GM23338 (cell line): ENCODE results near the gene PARD3. TPM values are rescaled to one million over a fixed set of nuclear protein-coding genes. Genes with fewer than 3 reads are reported as not detected.

ENCODE experiments used
- ATAC-seq: fragments of 200-7000 bp; cut with Tn5 transposase; 3 replicates; pipeline ENCODE4 v1.9.1; 2020
- DNase-seq: peaks from one replicate; pipeline ENCODE4 v3.0.0-alpha.2; 2015; ENCODE audit warnings: low spot score
- H2AFZ ChIP-seq: fragments of 200-600 bp; sonication (generic); 2 replicates; pipeline ENCODE4 v1.8.0; 2016; ENCODE audit warnings: antibody characterized with exemption, mild to moderate bottlenecking, moderate library complexity
- H3F3A ChIP-seq: fragments of 200-600 bp; sonication (generic); replicated peaks from 2 replicates; pipeline ENCODE4 v1.8.0; 2017; ENCODE audit warnings: antibody characterized with exemption, mixed run types, low read depth
- H3K27ac ChIP-seq: fragments of 200-600 bp; sonication (generic); 2 replicates; pipeline ENCODE4 v1.6.1; 2016; ENCODE audit warnings: low read depth
- H3K27me3 ChIP-seq: fragments of 200-600 bp; sonication (generic); 2 replicates; pipeline ENCODE4 v1.8.0; 2016; ENCODE audit warnings: mild to moderate bottlenecking, mixed run types, moderate library complexity; ENCODE audit not compliant: insufficient read depth
- H3K36me3 ChIP-seq: fragments of 200-600 bp; sonication (generic); 2 replicates; pipeline ENCODE4 v1.8.0; 2016; ENCODE audit warnings: mild to moderate bottlenecking; ENCODE audit not compliant: insufficient read depth
- H3K4me1 ChIP-seq: fragments of 200-600 bp; sonication (generic); 2 replicates; pipeline ENCODE4 v1.8.0; 2016; ENCODE audit warnings: mild to moderate bottlenecking, moderate library complexity; ENCODE audit not compliant: insufficient read depth
- H3K4me2 ChIP-seq: fragments of 200-600 bp; sonication (generic); 2 replicates; pipeline ENCODE4 v1.7.1; 2017; ENCODE audit warnings: mixed run types
- H3K4me3 ChIP-seq: fragments of 200-600 bp; sonication (generic); 2 replicates; pipeline ENCODE4 v1.6.1; 2016; ENCODE audit warnings: mixed run types
- H3K79me2 ChIP-seq: fragments of 200-600 bp; sonication (generic); replicated peaks from 2 replicates; pipeline ENCODE4 v1.8.0; 2017; ENCODE audit warnings: mild to moderate bottlenecking; ENCODE audit not compliant: insufficient read depth
- H3K9me2 ChIP-seq: fragments of 200-600 bp; sonication (generic); 2 replicates; pipeline ENCODE4 v1.8.0; 2017; ENCODE audit not compliant: insufficient read depth
- H4K20me1 ChIP-seq: fragments of 200-600 bp; sonication (generic); replicated peaks from 2 replicates; pipeline ENCODE4 v1.8.0; 2017; ENCODE audit warnings: mild to moderate bottlenecking; ENCODE audit not compliant: insufficient read depth
- H3K27ac Mint-ChIP-seq: 2 replicates; pipeline ENCODE4 v1.8.0; 2020; ENCODE audit warnings: inconsistent platforms, mild to moderate bottlenecking, moderate library complexity, mixed read lengths
- H3K27me3 Mint-ChIP-seq: 3 replicates; pipeline ENCODE4 v1.8.0; 2022; ENCODE audit warnings: low read depth, mild to moderate bottlenecking, moderate library complexity, mixed read lengths, inconsistent platforms; ENCODE audit not compliant: insufficient read depth, poor library complexity
- H3K36me3 Mint-ChIP-seq: 3 replicates; pipeline ENCODE4 v1.8.0; 2021; ENCODE audit warnings: low read depth, mild to moderate bottlenecking, inconsistent platforms, moderate library complexity, mixed read lengths
- H3K4me1 Mint-ChIP-seq: 3 replicates; pipeline ENCODE4 v1.8.0; 2020; ENCODE audit warnings: mild to moderate bottlenecking, inconsistent platforms, mixed read lengths
- H3K4me3 Mint-ChIP-seq: 3 replicates; pipeline ENCODE4 v1.8.0; 2021; ENCODE audit warnings: moderate library complexity, mild to moderate bottlenecking, inconsistent platforms, mixed read lengths
- H3K9me3 Mint-ChIP-seq: 3 replicates; pipeline ENCODE4 v1.8.0; 2020; ENCODE audit warnings: moderate library complexity, mild to moderate bottlenecking, inconsistent platforms, mixed read lengths
- CREB1 ChIP-seq: fragments of 250-450 bp; sonication (Bioruptor Pico); IDR thresholded peaks from 2 replicates; pipeline ENCODE4 v1.5.0; 2020; ENCODE audit warnings: low read depth, mild to moderate bottlenecking, moderate library complexity
- ETS1 ChIP-seq: IDR thresholded peaks from 2 replicates; pipeline ENCODE4 v1.6.1; 2016; ENCODE audit warnings: antibody characterized with exemption
- EZH2 ChIP-seq: fragments of 200-600 bp; sonication (generic); IDR thresholded peaks from one replicate; pipeline ENCODE4 v1.8.0; 2017; ENCODE audit warnings: antibody characterized with exemption, mild to moderate bottlenecking, low read depth; ENCODE audit not compliant: unreplicated experiment
- EZH2phosphoT487 ChIP-seq: fragments of 200-600 bp; sonication (generic); IDR thresholded peaks from one replicate; pipeline ENCODE4 v1.8.1; 2018; ENCODE audit warnings: antibody characterized with exemption; ENCODE audit not compliant: unreplicated experiment
- JUNB ChIP-seq: IDR thresholded peaks from one replicate; pipeline ENCODE4 v1.6.1; 2016; ENCODE audit warnings: antibody characterized with exemption; ENCODE audit not compliant: unreplicated experiment
- NANOG ChIP-seq: IDR thresholded peaks from 2 replicates; pipeline ENCODE4 v1.6.1; 2016; ENCODE audit warnings: antibody characterized with exemption, borderline replicate concordance
- POLR2AphosphoS5 ChIP-seq: IDR thresholded peaks from 2 replicates; pipeline ENCODE4 v1.6.1; 2016; ENCODE audit warnings: antibody characterized with exemption, low read depth
- REST ChIP-seq: IDR thresholded peaks from one replicate; pipeline ENCODE4 v1.6.1; 2018; ENCODE audit warnings: antibody characterized with exemption; ENCODE audit not compliant: unreplicated experiment
- STAT1 ChIP-seq: IDR thresholded peaks from one replicate; pipeline ENCODE4 v1.6.1; 2016; ENCODE audit warnings: antibody characterized with exemption; ENCODE audit not compliant: unreplicated experiment
- ZNF114 ChIP-seq: fragments of 250-450 bp; sonication (Bioruptor Pico); IDR thresholded peaks from 2 replicates; pipeline ENCODE4 v1.5.0; 2020; ENCODE audit warnings: mild to moderate bottlenecking, moderate library complexity
- ZNF331 ChIP-seq: fragments of 250-450 bp; sonication (Bioruptor Pico); IDR thresholded peaks from 2 replicates; pipeline ENCODE4 v1.5.0; 2020; ENCODE audit warnings: low read depth, mild to moderate bottlenecking, moderate library complexity
- polyA plus RNA-seq: library from polyadenylated mRNA; unstranded; fragments of >200 nt; fragmentation: Nextera tagmentation; extraction: Ambion mirVana; gene quantifications from 2 replicates; pipeline ENCODE4 v1.2.1, GENCODE V29; 2016
- total RNA-seq: library from RNA; depleted of rRNA; stranded (reverse); fragments of >200 nt; shearing (Covaris generic); gene quantifications from 2 replicates; pipeline ENCODE4 v1.2.3, GENCODE V29; 2014
- TF ChIP-seq, protein P1 (sequence below): fragments of 250-450 bp; sonication (Bioruptor Pico); IDR thresholded peaks from 2 replicates; pipeline ENCODE4 v1.5.0; 2020; ENCODE audit warnings: mild to moderate bottlenecking, moderate library complexity
- TF ChIP-seq, protein P2 (sequence below), 2 experiments: fragments of 200-600 bp in 1 of 2; sonication (generic) in 1 of 2; conservative IDR thresholded peaks; 2 replicates each; pipeline versions ENCODE4 v1.5.1 to v1.6.1; 2016 to 2017; ENCODE audit warnings: antibody characterized with exemption in 2 of 2, low read depth in 2 of 2, mild to moderate bottlenecking in 2 of 2, moderate library complexity in 1 of 2

Gene PARD3
- total and polyA plus RNA-seq, 2 experiments from 2014 or later, result 30.2 to 51.4 TPM

DNA sequence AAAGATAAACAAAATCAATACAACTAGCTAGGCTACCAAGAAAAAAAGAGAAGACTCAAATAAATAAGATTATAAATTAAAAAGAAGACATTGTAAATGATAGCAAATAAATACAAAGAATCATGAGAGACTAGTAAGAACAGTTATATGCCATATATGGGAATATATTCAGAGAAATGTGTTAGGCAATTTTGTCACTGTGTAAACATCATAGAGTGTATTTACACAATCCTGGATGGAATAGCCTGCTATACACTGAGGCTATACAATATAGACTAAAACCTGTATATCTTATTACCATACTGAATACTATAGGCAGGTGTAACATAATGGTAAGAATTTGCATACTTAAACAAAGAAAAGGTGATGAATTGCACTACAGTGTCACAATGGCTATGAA, 717.4 kb downstream of the PARD3 start:
- H3K27ac Mint-ChIP-seq, result no peak overlapping the region
- Histone ChIP-seq H3K4me2 (no peak overlapping the region), H4K20me1 (no peaks in the 10 kb centered on the region), H3K27me3 (no peaks in the 10 kb centered on the region), H2AFZ (no peak overlapping the region), H3K9me2 (no peaks in the 10 kb centered on the region; the same call in 1 of the 2 replicates), H3K4me1 (no peaks in the 10 kb centered on the region), H3K36me3 (no peaks in the 10 kb centered on the region), H3K79me2 (no peaks in the 10 kb centered on the region), H3K27ac (no peak overlapping the region), H3F3A (no peaks in the 10 kb centered on the region), H3K4me3 (no peak overlapping the region)
- ATAC-seq, result no peak
- no peak for DNase-seq
- H3K4me1 Mint-ChIP-seq, result no peaks in the 10 kb centered on the region
- peaks cover 31% of the 10 kb centered on the region for H3K9me3 Mint-ChIP-seq
- peaks cover 2% of the 10 kb centered on the region for H3K27me3 Mint-ChIP-seq
- TF ChIP-seq, protein P1, sequence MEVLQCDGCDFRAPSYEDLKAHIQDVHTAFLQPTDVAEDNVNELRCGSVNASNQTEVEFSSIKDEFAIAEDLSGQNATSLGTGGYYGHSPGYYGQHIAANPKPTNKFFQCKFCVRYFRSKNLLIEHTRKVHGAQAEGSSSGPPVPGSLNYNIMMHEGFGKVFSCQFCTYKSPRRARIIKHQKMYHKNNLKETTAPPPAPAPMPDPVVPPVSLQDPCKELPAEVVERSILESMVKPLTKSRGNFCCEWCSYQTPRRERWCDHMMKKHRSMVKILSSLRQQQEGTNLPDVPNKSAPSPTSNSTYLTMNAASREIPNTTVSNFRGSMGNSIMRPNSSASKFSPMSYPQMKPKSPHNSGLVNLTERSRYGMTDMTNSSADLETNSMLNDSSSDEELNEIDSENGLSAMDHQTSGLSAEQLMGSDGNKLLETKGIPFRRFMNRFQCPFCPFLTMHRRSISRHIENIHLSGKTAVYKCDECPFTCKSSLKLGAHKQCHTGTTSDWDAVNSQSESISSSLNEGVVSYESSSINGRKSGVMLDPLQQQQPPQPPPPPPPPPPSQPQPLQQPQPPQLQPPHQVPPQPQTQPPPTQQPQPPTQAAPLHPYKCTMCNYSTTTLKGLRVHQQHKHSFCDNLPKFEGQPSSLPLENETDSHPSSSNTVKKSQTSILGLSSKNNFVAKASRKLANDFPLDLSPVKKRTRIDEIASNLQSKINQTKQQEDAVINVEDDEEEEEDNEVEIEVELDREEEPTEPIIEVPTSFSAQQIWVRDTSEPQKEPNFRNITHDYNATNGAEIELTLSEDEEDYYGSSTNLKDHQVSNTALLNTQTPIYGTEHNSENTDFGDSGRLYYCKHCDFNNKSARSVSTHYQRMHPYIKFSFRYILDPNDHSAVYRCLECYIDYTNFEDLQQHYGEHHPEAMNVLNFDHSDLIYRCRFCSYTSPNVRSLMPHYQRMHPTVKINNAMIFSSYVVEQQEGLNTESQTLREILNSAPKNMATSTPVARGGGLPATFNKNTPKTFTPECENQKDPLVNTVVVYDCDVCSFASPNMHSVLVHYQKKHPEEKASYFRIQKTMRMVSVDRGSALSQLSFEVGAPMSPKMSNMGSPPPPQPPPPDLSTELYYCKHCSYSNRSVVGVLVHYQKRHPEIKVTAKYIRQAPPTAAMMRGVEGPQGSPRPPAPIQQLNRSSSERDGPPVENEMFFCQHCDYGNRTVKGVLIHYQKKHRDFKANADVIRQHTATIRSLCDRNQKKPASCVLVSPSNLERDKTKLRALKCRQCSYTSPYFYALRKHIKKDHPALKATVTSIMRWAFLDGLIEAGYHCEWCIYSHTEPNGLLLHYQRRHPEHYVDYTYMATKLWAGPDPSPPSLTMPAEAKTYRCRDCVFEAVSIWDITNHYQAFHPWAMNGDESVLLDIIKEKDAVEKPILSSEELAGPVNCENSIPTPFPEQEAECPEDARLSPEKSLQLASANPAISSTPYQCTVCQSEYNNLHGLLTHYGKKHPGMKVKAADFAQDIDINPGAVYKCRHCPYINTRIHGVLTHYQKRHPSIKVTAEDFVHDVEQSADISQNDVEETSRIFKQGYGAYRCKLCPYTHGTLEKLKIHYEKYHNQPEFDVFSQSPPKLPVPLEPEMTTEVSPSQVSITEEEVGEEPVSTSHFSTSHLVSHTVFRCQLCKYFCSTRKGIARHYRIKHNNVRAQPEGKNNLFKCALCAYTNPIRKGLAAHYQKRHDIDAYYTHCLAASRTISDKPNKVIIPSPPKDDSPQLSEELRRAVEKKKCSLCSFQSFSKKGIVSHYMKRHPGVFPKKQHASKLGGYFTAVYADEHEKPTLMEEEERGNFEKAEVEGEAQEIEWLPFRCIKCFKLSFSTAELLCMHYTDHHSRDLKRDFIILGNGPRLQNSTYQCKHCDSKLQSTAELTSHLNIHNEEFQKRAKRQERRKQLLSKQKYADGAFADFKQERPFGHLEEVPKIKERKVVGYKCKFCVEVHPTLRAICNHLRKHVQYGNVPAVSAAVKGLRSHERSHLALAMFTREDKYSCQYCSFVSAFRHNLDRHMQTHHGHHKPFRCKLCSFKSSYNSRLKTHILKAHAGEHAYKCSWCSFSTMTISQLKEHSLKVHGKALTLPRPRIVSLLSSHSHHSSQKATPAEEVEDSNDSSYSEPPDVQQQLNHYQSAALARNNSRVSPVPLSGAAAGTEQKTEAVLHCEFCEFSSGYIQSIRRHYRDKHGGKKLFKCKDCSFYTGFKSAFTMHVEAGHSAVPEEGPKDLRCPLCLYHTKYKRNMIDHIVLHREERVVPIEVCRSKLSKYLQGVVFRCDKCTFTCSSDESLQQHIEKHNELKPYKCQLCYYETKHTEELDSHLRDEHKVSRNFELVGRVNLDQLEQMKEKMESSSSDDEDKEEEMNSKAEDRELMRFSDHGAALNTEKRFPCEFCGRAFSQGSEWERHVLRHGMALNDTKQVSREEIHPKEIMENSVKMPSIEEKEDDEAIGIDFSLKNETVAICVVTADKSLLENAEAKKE (CRISPR knock-in tag), result no peak
- TF ChIP-seq, protein P2, sequence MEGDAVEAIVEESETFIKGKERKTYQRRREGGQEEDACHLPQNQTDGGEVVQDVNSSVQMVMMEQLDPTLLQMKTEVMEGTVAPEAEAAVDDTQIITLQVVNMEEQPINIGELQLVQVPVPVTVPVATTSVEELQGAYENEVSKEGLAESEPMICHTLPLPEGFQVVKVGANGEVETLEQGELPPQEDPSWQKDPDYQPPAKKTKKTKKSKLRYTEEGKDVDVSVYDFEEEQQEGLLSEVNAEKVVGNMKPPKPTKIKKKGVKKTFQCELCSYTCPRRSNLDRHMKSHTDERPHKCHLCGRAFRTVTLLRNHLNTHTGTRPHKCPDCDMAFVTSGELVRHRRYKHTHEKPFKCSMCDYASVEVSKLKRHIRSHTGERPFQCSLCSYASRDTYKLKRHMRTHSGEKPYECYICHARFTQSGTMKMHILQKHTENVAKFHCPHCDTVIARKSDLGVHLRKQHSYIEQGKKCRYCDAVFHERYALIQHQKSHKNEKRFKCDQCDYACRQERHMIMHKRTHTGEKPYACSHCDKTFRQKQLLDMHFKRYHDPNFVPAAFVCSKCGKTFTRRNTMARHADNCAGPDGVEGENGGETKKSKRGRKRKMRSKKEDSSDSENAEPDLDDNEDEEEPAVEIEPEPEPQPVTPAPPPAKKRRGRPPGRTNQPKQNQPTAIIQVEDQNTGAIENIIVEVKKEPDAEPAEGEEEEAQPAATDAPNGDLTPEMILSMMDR (conservative IDR thresholded peaks at IDR 0.05; ENCODE audit: low read depth in 2 of 2), result no peak
- TF ChIP-seq POLR2AphosphoS5 (no peak), JUNB (no peak), REST (no peak), CREB1 (no peak), EZH2 (no peak), ZNF331 (CRISPR knock-in tag) (no peak), NANOG (no peak), STAT1 (no peak), ETS1 (no peak), ZNF114 (no peak), EZH2phosphoT487 (no peak)
- H3K36me3 Mint-ChIP-seq, result peaks cover 14% of the 10 kb centered on the region
- no peak overlapping the region for H3K4me3 Mint-ChIP-seq
